Renal cortex interstitium (tissue), 11 donors: ENCODE results near the gene USP12. TPM values are rescaled to one million over a fixed set of nuclear protein-coding genes. Genes with fewer than 3 reads are reported as not detected.
"Not testable (repeated sequence)": the region's sequence is repeated elsewhere in the genome, so short reads cannot be mapped to it uniquely, and the experiment has no call there.

Source experiments
- DNase-seq, 11 donors: peaks; one replicate each; pipeline ENCODE4 v3.0.0-alpha.2; 2013; ENCODE audit warnings: low read depth in 9 of 11, low spot score in 4 of 11; ENCODE audit errors: extremely low read depth in 1 of 11
- polyA plus RNA-seq, 3 donors: library from polyadenylated mRNA; unstranded; fragments of 120-200 nt; gene quantifications; one replicate each; pipeline ENCODE4 v1.2.1, GENCODE V29; 2013; ENCODE audit not compliant: insufficient read length in 3 of 3

USP12 gene
- polyA plus RNA-seq, 3 donors = 29.4 to 38.8 (median 35.9) TPM

DNA sequence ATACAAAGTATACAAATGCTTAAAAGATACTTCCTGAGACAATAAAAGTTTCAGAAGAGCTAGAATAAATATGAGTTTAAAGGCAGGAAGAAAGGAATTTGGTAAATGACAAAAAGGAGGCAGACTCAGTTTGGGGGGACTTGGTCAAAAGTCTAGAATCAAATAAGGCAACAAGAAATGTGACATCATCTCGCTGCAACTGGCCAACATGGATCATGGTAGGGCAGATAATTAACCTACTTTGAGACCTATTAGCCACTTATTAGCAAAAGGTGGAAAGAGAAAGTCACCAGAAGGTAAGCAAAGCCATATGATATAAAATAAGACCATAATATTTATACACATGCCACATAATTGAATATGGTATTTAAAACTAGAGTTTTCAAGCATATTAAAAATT lies 5.3 kb downstream of the USP12 start:
- no peak for DNase-seq

DNA sequence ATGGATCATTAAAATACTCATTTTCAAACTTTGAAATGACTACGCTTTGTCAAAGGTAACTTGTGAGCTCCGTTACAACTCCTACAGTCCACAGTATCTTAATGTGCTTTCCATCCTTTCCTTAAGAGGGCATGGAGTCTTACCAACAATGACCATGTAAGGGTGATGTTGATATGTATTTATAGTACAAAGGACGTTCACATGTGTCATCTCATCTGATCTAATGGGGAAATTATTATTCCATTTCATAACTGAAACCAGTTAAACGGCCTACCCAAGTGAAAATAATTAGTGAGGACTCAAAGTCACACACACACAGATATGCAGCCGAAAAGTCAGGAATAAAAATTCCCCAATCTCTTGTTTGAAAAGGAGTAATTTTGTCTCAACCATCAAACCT lies 9.6 kb downstream of the USP12 start:
- DNase-seq = no peak

DNA sequence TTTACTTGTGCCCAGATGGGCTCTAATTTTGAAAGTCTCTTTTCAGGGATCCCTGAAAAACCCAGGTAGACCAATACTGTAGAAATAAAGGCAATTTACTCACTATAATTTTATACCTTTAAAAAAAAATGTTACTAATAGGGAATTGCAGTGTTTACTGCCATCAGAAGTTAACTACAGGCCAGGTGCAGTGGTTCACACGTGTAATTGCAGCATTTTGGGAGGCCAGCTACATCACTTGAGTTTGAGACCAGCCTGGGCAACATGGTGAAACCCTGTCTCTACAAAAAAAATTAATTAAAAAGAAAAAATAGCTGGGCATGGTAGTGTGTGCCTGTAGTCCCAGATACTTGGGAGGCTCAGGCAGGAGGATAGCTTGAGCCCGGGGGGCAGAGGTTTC lies 10.2 kb downstream of the USP12 start:
- no peak for DNase-seq

DNA sequence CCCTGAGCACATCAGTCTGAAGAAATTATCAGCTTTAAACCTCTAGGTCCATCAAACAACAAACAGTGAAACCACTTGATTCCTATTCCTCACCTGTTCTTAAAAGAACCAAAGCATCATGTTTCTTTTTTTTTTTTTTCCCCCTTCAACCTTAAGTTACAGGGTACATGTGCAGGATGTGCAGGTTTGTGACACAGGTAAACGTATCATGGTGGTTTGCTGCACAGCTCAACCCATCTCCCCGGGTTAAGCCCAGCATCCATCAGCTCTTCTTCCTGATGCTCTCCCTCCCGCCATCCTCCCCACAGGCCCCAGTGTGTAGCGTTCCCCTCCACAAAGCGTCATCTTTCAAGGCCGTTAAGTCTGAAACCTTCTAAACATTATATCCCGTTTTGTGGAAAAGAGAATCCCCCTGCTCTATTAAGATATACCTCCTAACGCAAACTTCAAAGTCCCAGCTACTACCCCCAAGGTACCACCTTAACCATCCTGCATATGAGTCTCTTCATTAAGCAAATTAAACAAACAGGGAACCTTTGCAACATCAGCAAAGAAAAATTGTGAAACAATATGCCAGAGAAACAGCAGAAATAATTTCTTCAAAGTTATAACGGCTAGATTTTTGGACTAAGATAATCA lies 10.8 kb downstream of the USP12 start:
- DNase-seq = no peak

DNA sequence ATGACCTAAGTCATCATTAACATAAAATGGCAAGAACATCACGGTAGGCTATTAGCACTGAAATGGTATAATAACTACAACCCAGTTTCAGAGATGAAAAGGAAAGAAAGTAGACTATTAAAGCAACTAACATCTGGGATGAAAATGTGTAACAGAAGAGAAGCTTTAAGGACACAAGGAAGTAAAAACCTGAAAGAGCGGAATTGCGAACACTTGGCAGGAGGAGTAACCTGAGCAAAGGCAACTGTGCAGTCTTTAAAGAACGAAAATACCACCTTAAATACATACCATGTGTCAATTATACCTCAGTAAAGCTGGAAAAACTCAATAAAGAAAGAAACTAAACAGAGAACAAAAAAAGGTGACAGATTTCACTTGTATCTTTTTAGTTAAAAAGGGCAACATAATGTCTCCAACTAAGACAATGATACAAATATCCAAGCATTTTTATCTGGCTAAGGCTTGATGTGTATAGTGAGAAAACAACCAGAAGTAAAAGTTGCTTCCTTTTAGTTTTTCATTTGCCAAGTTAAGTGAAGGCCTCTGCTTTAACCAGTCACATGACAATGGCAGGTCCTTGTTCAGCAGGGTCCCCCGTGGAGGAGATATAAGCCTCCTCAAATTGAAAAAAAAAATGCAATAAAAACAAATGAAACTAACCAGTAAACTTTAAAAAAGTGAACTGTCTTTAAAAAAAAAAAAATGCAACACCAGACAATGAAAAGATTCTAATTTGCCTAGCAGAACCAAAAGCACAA lies 11.6 kb downstream of the USP12 start:
- no peak for DNase-seq

DNA sequence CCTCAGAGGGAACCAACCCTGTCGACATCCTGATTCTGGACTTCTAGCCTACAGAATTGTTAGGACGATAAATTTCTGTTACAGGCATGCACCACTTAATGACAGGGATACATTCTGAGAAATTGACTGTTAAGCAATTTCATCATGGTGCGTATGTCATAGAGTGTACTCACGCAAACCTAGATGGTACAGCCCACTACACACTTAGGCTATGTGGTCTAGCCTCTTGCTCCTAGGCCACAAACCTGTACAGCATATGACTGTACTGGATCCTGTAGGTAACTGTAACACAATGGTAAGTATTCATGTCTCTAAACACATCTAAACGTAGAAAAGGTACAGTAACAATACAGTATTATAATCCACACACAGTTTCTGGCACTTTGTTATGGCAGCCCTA lies 13.3 kb downstream of the USP12 start:
- DNase-seq = no peak

DNA sequence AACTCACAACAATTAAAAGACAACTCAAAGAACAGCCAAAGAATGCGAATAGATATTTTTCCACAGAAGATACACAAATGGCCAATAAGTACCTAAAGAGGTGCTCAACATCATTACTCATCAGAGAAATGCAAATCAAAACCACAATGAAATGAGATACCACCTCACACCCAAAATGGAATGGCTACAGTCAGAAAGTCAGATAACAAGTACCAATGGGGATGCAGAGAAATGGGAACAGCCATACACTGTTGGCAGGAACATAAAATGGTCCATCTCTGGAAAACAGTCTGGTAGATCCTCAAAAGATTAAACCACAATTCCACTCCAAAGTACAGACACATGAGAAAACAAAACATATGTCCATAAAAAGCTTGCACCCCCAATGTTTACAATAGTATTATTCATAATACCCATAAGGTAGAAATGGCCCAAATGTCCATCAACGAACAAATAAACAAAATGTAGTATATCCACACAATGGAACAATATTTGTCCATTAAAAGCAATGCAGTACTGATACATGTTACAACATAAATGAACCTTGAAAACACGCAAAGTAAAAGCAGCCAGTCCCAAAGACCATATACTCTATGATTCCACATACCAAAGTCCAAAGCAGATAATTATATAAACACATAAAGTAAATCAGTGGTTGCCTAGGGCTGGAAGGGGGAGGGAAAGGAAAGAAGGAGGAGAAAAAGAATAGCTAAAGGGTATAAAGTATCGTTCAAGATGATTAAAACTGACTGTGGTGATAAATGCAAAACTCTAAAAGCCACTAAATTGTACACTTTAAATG lies 19.6 kb downstream of the USP12 start:
- DNase-seq = no peak

DNA sequence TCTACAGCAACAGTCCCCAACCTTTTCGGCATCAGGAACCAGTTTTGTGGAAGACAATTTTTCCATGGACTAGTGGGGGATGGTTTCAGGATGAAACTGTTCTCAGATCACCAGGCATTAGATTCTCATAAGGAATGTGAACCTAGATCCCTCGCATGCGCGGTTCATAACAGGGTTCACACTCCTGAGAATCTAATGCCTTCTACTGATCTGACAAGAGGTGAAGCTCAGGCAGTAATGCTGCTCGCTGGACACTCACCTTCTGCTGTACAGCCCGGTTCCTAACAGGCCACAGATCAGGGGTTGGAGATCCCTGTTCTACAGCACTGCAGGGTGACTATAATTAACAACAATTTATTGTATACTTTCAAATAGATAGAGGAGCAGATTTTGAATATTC lies 21.9 kb downstream of the USP12 start:
- no peak for DNase-seq

DNA sequence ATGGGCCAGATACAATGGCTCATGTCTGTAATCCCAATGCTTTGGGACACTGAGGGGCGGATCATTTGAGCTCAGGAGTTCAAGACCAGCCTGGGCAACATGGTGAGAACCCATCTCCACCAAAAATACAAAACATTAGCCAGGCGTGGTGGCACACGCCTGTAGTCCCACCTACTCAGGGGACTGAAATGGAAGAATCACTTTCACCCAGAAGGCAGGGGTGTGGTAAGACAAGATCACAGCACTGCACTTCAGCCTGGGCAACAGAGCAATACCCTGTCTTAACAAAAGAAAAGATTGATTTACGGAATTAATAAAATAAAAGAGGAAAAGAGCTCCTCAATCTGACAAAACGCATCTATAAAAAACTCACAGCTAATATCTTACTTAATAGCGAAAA lies 22.7 kb downstream of the USP12 start:
- no peak for DNase-seq

DNA sequence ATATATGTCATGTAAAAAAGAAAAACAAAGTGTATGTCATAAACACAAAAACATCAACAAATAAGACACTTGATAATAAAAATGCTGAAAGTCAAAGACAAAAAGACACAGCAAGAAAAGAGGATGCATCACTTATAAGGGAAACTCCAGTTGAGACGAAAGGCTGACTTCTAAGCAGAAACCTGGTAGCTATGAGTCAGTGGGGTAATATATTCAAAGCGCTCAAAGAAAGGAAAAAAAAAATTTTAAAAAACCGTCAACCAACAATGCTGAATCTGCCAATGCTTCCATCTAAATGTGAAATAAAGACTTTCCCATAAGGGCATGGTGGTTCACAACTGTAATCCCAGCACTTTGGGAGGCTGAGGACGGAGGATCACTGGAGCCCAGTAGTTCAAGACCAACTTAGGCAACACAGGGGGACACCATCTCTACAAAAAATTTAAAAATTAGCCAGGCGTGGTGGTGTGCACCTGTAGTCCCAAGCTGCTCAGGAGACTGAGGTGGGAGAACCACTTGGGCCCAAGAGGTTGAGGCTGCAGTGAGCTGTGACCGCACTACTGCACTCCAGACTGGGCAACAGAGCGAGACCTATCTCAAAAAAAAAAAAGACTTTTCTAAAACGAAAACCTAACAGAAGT lies 24.0 kb downstream of the USP12 start:
- DNase-seq = no peak

DNA sequence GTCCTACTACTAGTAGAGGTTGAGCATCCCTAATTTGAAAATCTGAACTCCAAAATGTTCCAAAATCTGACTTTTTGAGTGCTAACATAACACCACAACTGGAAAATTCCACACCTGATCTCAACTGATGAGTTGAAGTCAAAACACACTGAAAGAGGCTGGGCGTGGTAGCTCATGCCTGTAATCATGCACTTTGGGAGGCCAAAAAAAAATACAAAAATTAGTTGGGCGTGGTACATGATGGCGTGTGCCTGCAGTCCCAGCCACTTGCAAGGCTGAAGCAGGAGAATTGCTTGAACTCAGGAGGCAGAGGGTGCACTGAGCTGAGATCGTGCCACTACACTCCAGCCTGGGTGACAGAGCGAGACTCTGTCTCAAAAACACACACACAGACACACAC lies 29.9 kb downstream of the USP12 start:
- no peak for DNase-seq

DNA sequence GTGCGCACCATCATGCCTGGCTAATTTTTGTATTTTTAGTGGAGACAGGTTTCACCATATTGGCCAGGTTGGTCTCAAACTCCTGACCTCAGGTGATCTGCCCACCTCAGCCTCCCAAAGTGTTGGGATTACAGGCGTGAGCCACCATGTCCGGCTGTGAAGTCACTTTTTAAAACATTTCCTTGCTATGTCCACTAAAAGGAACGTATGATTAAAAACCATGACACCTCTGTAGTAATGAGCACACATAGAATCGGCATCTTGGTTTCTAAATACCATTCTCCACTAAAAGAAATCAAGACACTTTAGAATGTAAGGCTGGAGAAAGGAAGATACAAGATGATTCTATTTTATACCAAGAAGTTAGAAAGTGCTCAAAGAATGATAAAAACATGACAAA lies 30.5 kb downstream of the USP12 start:
- DNase-seq = not testable (repeated sequence)

DNA sequence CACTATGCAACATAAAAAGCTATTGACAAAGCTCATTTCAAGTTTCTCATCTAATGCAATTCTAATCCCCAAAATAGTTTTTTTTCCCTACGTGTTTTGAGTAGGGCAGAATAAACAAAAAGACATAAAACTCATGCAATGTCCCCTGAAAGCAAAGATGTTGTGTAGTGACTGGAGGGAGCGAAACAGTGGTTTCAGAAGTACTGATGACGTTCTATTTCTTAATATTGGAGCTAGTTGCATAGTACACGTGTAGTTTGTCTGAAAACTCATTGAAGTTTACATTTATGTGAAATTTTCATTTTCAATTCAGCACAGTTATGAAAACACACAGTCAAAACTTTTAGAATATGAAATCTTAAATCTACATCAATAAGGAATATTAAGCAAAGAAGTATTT lies 31.6 kb downstream of the USP12 start:
- no peak for DNase-seq

DNA sequence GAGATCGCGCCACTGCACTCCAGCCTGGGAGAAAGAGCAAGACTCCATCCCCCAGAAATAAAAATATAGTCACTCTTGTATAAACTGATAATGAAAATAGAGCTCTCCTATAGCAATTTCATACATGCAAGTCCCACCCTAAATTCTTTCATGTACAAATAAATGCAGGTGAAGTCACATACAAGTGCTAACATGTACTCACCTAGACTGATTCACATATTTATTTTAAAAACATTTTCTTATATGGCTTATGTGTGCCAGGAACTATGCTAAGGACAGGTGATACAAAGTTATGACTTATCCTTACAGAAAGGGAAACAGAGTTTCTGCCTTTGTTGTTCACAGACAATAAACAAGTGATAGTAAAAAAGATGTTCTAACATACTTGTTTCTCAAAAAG lies 32.0 kb downstream of the USP12 start:
- no peak for DNase-seq

DNA sequence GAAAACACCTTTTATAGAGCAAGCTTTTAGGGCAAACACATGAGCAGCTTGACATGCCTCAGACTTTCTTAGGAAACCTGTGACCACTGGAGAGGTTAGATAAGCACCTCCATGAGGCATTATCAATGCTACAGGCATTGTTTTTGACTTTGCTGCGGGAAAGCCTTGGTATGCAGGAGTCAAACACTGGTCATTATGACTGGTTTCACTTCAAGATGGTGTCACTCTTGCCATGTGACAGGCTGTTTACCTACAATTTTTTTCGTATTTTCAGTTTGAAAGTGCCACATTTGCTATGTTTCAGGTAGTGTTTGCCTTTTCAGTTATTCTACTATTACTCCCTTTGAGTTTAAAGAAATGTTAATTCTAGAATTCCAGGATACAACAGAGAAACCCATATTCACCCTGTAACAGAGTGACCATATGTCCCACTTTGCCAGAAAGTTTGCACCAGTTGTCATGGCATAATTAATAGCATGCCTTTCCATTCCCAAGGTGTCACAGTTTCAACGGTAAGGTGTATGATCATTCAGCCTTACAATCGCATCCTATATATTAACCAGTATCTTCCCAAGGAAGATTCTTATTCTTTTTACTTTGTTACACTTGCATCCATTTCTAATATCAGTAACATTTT lies 33.0 kb downstream of the USP12 start:
- no peak for DNase-seq

DNA sequence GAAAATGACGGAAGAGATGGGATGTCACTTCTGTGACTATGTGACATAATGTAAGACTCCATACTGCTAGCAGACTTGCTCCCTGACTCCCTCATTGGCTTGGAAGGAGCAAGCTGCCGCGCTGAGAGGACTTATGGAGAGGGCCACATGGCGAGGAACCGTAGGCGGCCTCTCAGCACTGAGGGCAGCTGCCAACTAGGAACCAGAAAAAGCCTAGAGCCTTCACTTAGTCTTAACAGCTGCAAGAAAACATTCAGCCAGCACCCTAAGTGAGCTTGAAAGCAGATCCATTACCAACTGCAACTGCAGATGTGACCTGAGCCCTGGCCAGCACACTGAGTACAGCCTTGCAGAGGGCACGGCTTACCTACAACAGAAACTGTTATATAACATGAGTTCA lies 33.9 kb downstream of the USP12 start:
- DNase-seq = no peak

DNA sequence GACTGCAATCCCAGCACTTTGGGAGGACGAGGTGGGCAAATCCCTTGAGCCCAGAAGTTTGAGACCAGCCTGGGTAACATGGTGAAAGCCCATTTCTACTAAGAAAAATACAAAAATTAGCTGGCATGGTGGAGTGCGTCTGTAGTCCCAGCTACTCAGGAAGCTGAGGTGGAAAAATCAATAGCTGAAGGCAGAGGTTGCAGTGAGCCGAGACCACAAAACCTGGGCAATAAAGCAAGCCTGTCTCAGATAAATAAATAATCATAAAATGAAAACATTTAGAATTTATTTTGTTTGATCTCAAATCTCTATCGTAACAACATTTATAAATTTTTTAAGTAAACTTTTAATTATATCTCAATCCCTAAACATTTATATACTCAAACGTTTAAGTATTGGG lies 36.6 kb downstream of the USP12 start:
- DNase-seq = no peak

DNA sequence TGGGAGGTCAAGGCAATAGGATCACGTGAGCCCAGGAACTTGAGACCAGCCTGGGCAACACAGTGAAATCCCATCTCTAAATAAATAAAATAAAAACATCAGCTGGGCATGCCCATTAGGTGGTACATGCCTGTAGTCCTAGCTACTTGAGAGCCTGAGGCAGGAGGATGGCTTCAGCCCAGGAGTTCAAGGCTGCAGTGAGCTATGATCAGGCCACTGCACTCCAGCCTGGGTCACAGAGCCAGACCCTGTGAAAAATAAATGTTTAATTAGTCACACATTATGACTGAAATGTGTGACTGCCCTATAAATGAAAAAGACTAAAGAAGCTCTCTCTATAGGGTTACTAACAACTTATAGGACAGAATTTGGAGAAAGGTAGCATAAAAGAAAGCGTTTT lies 37.7 kb downstream of the USP12 start:
- DNase-seq = no peak

DNA sequence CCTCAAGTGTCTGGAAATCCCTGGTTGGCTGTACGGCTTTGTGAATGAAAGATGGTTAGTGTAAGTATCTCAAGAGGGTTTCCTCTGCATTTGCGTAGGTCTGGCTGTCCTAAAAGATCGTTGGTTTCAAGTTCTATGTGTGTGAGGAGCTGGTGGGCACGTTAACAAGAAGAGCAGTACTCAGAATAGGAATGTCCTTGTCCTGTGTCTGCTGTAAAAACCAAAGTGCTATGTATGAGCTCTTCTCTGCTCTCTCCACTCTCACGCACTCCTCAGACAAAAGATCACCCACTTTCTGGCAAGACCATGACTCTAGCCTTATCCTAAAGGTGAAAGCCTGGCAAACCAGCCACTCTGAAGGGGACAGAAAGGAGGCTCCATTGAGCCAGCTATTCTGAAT lies 39.1 kb downstream of the USP12 start:
- DNase-seq = no peak
